NCI-H2196 (cell line): ENCODE data around the gene BCAT1.
"Not testable (repeated sequence)": the region's sequence is repeated elsewhere in the genome, so short reads cannot be mapped to it uniquely, and the experiment has no call there.

Experiments used
- DNase-seq: peaks from one replicate; lab custom pipeline; 2025; ENCODE audit not compliant: unreplicated experiment; lab: John Stamatoyannopoulos, UW

The BCAT1 gene

GRCh38 chr12:24860546-24860945 lies 88.4 kb downstream of the BCAT1 start:
- no peak for DNase-seq

GRCh38 chr12:24856541-24856940 lies 92.4 kb downstream of the BCAT1 start:
- DNase-seq = no peak

GRCh38 chr12:24854908-24855307 lies 94.0 kb downstream of the BCAT1 start:
- no peak for DNase-seq

- no peak for DNase-seq
Observed at GRCh38 chr12:24854017-24854416, 94.9 kb downstream of the BCAT1 start.

GRCh38 chr12:24853588-24853987 lies 95.3 kb downstream of the BCAT1 start:
- DNase-seq = no peak

GRCh38 chr12:24853094-24853493 lies 95.8 kb downstream of the BCAT1 start:
- no peak for DNase-seq

GRCh38 chr12:24852420-24852819 lies 96.5 kb downstream of the BCAT1 start:
- no peak for DNase-seq

GRCh38 chr12:24851883-24852282 lies 97.0 kb downstream of the BCAT1 start:
- not testable (repeated sequence) for DNase-seq

GRCh38 chr12:24851341-24851740 lies 97.6 kb downstream of the BCAT1 start:
- DNase-seq = no peak

- DNase-seq = no peak
Observed at GRCh38 chr12:24850496-24850895, 98.4 kb downstream of the BCAT1 start.

- no peak for DNase-seq
Observed at GRCh38 chr12:24848941-24849477, 99.9 kb downstream of the BCAT1 start.

- DNase-seq = no peak
Observed at GRCh38 chr12:24846689-24847088, 102.2 kb downstream of the BCAT1 start.

GRCh38 chr12:24845615-24846014 lies 103.3 kb downstream of the BCAT1 start:
- no peak for DNase-seq

- DNase-seq = no peak
Observed at GRCh38 chr12:24840046-24840800, 108.7 kb downstream of the BCAT1 start.

GRCh38 chr12:24839268-24839791 lies 109.6 kb downstream of the BCAT1 start:
- no peak for DNase-seq

- DNase-seq = no peak
Observed at GRCh38 chr12:24838531-24838950, 110.4 kb downstream of the BCAT1 start.

GRCh38 chr12:24835377-24835776 lies 113.5 kb downstream of the BCAT1 start:
- DNase-seq = no peak

- no peak for DNase-seq
Observed at GRCh38 chr12:24833513-24833912, 115.4 kb downstream of the BCAT1 start.

GRCh38 chr12:24823808-24824515 lies 124.9 kb downstream of the BCAT1 start:
- DNase-seq = no peak

- no peak for DNase-seq
Observed at GRCh38 chr12:24822121-24822899, 126.6 kb downstream of the BCAT1 start.

GRCh38 chr12:24821691-24822090 lies 127.2 kb downstream of the BCAT1 start:
- no peak for DNase-seq
